A549 (cell line): ENCODE results near the gene RPL7A.
A peak's percentile ranks its signal among the peaks of the same experiment; 100 is the strongest.

ENCODE experiments used
- BHLHE40 ChIP-seq: IDR thresholded peaks from 2 replicates; pipeline ENCODE4 v1.6.1; 2012; ENCODE audit warnings: low read depth, low read length, inconsistent platforms
- JUN ChIP-seq, 2 experiments: fragments of >200 bp; sonication (Bioruptor Twin); formaldehyde crosslinking; IDR thresholded peaks; 2 replicates in 1 of 2; 3 replicates in 1 of 2; pipeline ENCODE4 v1.6.1; 2016 to 2017
- MAX ChIP-seq: IDR thresholded peaks from 2 replicates; pipeline ENCODE4 v1.6.1; 2012
- POLR2A ChIP-seq: IDR thresholded peaks from 2 replicates; pipeline ENCODE4 v1.6.1; 2012; ENCODE audit warnings: mild to moderate bottlenecking, low read length
- TF ChIP-seq, protein P1 (sequence below): fragments of >200 bp; sonication (Bioruptor Twin); formaldehyde crosslinking; IDR thresholded peaks from 3 replicates; pipeline ENCODE4 v1.5.1; 2016
- TF ChIP-seq, protein P2 (sequence below): fragments of 200-600 bp; sonication (generic); IDR thresholded peaks from 2 replicates; pipeline ENCODE4 v1.6.1; 2016; ENCODE audit warnings: antibody characterized with exemption, mild to moderate bottlenecking, moderate library complexity

DNA sequence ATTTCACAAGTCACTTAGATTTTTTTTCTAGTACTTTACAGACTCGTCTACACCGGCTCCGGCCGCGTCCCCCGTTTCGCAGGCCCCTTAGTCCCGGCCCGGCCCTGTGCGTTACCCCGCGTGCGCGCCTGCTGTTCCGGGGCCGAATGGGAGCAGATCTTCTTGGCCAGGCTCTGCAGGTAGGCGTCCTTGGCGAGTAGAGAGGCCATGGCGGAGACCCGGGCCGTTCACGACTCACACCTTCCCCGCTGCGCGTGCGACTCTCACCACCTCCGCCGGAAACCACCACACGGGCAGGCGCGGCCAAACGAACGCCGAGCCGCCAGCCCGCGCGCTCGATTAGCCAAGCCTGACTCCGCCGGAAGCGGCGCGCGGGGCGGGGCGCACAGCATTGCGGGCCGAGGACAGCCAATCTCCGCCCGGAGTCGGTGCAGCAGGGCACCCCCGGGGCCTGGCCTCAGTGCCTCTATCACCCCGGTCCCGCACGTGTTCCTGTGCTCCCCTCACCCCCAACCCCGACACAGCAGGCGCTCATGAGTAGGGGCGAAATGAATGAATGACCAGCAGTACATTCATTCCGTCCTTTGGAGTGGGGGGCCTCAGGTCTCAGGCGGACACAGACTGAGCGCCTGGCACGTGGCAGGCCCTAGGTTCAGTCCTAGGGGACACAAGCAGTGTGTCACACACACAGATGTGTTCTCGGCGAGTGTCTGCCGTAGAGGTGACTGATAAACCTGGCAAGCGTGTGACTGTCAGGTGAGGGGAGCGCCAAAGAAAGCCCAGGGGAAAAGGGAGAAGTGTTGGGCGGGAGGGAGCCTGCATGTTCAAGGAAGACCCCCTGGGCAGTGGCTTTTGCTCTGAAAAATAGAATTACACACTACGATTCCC is 11.8 kb upstream of the RPL7A start, which contains the start of gene SURF6:
- TF ChIP-seq, protein P1, sequence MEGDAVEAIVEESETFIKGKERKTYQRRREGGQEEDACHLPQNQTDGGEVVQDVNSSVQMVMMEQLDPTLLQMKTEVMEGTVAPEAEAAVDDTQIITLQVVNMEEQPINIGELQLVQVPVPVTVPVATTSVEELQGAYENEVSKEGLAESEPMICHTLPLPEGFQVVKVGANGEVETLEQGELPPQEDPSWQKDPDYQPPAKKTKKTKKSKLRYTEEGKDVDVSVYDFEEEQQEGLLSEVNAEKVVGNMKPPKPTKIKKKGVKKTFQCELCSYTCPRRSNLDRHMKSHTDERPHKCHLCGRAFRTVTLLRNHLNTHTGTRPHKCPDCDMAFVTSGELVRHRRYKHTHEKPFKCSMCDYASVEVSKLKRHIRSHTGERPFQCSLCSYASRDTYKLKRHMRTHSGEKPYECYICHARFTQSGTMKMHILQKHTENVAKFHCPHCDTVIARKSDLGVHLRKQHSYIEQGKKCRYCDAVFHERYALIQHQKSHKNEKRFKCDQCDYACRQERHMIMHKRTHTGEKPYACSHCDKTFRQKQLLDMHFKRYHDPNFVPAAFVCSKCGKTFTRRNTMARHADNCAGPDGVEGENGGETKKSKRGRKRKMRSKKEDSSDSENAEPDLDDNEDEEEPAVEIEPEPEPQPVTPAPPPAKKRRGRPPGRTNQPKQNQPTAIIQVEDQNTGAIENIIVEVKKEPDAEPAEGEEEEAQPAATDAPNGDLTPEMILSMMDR: no peak
- TF ChIP-seq BHLHE40: peak; percentile 71
- TF ChIP-seq, protein P2, sequence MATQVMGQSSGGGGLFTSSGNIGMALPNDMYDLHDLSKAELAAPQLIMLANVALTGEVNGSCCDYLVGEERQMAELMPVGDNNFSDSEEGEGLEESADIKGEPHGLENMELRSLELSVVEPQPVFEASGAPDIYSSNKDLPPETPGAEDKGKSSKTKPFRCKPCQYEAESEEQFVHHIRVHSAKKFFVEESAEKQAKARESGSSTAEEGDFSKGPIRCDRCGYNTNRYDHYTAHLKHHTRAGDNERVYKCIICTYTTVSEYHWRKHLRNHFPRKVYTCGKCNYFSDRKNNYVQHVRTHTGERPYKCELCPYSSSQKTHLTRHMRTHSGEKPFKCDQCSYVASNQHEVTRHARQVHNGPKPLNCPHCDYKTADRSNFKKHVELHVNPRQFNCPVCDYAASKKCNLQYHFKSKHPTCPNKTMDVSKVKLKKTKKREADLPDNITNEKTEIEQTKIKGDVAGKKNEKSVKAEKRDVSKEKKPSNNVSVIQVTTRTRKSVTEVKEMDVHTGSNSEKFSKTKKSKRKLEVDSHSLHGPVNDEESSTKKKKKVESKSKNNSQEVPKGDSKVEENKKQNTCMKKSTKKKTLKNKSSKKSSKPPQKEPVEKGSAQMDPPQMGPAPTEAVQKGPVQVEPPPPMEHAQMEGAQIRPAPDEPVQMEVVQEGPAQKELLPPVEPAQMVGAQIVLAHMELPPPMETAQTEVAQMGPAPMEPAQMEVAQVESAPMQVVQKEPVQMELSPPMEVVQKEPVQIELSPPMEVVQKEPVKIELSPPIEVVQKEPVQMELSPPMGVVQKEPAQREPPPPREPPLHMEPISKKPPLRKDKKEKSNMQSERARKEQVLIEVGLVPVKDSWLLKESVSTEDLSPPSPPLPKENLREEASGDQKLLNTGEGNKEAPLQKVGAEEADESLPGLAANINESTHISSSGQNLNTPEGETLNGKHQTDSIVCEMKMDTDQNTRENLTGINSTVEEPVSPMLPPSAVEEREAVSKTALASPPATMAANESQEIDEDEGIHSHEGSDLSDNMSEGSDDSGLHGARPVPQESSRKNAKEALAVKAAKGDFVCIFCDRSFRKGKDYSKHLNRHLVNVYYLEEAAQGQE: no peak
- peak in 1 of 2 experiments; percentile 94; a peak in 4 of 5 replicates for TF ChIP-seq JUN (IDR thresholded peaks at IDR 0.05)
- TF ChIP-seq MAX: peak; percentile 99
- peak; percentile 78 for TF ChIP-seq POLR2A
